NCI-H1417 (cell line): ENCODE results near the gene SLC26A11.
"Not testable (repeated sequence)": the region's sequence is repeated elsewhere in the genome, so short reads cannot be mapped to it uniquely, and the experiment has no call there.

Experiments
- DNase-seq, 3 experiments: peaks; one replicate each; lab custom pipeline; 2025; lab: John Stamatoyannopoulos, UW

The SLC26A11 gene

DNA sequence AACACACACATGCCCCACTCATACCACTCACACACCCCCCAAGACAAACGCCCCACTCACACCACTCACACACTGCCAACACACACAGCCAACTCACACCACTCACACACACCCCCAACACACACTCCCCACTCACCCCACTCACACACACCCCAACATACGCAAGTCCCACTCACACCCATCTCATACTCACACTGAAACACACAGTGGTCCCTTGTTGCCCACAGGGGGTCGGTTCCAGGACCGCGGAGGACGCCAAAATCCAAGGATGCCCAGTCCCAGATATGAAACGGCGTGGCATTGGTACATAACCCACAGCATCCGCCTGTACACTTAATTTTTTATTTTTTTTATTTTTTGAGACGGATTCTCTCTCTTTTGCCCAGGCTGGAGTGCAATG lies 61.3 kb downstream of the SLC26A11 start:
- no peak for DNase-seq

DNA sequence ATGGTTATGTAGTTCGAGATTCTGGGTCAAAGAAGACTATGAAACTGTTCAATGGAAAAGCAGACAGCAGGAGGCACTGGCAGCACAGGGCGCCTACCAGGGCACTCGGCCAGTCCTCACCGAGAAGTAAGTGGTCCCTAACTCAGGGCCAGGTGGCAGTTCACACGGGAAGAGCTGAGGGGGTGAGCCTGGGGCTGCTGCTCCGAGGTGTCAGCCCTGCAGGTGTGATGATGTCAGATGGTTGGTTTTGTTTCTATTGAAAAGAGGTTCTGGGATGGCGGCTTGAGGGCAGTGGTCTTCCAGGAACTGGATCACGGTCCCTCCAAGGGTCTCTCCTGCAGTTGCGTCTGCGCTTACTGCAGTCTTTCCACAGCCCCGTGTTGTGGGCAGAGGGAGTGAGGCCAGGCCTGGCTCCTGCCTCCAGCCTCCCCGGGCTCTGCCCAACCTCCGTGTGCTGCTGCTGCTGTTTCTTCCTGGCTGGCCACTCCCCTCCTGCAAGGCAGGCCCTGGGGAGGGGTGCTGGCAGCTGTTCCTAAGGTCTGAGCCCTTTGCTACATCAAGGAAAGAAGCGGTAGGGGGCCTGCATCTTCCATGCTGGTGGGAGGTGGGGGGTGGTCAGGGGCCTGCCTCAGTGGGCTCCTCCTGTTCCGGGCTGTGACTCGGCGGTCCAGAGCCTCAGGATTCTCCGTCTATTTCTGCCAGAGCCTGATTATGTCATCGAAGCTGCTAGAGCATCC lies 63.1 kb downstream of the SLC26A11 start:
- DNase-seq: peak in 2 of 3 experiments; percentile 40 to 68

DNA sequence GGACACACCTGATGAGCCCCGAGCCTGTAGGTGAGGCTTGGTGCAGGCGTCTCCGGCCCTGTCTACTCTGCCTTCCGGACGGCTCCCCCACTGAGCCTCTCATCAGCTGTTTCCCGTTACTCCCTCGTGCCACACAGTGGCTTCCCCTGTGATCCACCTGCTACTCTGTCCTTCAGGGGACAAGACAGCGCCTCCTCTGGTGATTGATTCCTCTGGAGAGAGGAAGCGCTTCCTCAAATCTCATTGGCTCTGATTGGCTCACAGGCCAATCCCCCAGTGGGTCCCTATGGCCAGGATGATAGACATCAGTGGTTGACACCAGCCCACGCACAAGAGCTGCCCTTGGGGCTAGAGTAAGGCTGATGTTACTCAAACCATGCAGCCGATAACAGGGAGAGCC lies 64.4 kb downstream of the SLC26A11 start:
- peak in 2 of 3 experiments; percentile 32 to 63 for DNase-seq

DNA sequence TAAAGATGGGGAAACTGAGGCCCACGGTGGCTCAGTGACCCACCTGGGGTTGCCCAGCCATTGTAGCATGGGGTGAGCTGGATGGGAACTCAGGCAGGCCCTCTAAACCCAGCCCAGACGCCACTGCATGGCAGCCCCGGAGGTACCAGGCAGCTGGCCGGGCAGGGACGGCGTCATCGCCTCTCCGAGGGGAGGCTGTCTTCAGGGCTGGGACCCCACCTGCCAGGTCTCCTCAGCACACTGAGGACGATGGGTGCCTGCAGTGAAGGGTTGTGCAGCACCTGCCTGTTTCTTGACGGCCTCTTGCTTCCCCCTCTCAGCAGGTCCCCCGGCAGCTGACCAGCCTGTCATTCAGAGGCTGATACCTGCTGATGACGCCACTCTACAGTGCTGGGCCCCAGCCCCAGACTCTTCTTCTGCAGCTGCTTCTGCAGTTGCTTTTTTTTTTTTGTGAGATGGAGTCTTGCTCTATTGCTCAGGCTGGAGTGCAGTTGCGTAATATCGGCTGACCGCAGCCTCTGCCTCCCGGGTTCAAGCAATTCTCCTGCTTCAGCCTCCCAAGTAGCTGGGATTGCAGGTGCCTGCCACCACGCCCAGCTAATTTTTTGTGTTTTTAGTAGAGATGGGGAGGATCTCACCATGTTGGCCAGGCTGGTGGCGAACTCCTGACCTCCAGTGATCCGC lies 65.2 kb downstream of the SLC26A11 start:
- peak in 2 of 3 experiments; percentile 83 to 94 for DNase-seq

GRCh38 chr17:80286638-80286960 lies 66.4 kb downstream of the SLC26A11 start:
- no peak for DNase-seq

GRCh38 chr17:80287038-80287437 lies 66.8 kb downstream of the SLC26A11 start:
- DNase-seq: no peak

DNA sequence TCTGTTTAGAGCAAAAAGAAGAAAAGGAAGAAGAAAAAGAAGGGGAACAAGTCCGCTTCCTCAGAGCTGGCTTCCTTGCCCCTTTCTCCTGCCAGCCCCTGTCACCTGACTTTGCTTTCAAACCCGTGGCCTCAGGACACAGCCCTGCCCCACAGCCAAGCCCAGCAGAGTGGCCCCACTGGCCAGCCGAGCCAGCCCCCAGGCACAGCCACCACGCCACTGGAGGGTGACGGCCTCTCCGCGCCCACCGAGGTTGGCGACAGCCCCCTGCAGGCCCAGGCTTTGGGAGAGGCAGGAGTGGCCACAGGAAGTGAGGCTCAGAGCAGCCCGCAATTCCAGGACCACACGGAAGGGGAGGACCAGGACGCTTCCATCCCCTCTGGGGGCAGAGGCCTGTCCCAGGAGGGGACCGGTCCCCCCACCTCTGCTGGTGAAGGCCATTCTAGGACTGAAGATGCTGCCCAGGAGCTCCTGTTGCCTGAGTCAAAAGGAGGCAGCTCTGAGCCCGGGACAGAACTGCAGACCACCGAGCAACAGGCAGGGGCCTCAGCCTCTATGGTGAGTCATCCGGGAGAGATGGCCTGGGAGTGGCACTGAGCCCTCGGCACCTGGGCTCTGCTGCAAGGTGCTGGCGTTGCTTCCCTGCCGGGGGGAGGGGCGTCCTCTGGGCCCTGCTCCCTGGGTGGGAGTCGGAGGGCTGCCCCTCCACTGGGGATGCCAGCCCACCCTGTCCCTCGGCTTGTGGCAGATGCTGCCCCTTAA lies 67.8 kb downstream of the SLC26A11 start:
- DNase-seq: peak in 2 of 3 experiments; percentile 70 to 76

DNA sequence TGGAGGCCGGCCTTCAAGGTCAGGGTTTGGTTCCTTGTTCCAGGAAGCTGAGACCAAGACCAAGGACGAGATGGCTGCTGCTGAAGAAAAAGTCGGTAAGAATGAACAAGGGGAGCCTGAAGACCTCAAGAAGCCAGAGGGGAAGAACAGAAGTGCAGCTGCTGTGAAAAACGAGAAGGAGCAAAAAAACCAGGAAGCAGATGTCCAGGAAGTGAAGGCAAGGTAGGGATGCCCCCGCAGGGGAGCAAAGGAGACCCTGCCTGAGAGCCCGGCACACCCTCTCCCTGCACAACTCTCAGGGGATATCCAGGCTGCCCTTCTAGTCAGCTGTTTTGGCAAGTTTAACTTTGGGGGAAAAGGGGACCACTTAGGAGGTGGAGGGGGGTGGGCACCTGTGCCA lies 69.4 kb downstream of the SLC26A11 start:
- DNase-seq: no peak

DNA sequence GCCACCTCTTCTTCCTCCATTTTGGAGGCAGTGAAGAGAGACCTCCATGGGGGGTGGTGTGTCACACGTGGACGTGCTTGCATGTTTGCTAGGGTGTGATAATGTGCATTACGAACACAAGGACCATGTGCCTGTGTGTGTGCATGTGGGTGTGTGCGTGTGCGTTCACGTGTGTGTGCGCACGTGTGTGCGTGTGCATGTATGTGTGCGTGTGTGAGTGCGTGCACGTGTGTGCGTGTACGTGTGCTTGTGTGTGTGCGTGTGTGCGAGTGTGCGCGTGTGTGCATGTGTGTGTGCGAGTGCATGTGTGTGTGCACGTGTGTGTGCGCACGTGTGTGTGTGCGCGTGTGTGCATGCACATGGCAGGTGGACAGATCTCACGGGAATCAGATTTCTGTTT lies 69.9 kb downstream of the SLC26A11 start:
- DNase-seq: no peak

DNA sequence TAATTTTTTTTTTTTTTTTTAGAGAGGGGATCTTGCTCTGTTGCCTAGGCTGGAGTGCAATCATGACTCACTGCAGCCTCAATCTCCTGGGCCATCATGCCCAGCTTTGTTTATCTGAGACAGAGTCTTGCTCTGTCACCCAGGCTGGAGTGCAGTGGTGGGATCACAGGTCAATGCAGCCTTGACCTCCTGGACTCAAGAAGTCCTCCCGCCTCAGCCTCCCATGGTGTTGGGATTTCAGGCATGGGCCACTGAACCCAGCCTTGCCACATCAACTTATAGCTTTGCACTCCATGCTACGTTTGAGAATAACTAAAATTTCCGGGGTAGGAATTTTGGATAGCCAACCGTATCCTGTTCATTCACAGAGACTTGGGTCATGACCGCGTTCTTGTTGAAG lies 71.0 kb downstream of the SLC26A11 start:
- no peak for DNase-seq

DNA sequence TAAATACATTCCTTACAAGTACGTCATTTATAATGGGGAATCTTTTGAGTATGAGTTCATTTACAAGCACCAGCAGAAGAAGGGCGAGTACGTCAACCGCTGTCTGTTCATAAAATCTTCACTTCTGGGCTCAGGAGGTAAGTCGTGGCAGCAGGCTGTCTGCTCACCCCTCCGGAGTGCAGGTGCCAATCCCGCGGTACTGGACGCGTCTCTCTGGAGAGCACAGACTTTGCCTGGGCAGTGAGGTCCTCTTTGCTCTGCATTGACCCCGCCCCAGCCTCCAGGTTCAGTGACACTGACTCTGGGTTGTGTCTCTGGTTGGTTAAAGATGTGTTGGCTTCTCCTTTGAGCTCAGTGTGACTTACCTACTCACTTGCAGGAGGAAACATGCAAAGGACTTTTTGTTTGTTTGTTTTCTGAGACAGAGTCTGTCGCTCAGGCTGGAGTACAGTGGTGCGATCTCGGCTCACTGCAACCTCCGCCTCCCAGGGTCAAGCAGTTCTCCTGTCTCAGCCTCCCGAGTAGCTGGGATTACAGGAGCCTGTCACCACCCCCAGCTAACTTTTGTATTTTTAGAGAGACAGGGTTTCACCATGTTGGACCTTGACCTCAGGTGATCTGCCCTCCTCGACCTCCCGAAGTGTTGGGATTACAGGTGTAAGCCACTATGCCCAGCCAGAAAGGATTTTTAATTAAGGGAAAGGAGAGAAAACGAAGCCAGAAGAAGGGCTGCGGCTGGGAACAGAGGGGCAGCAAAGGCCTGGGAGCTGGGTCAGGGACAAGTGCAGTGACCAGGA lies 71.7 kb downstream of the SLC26A11 start:
- DNase-seq: no peak

DNA sequence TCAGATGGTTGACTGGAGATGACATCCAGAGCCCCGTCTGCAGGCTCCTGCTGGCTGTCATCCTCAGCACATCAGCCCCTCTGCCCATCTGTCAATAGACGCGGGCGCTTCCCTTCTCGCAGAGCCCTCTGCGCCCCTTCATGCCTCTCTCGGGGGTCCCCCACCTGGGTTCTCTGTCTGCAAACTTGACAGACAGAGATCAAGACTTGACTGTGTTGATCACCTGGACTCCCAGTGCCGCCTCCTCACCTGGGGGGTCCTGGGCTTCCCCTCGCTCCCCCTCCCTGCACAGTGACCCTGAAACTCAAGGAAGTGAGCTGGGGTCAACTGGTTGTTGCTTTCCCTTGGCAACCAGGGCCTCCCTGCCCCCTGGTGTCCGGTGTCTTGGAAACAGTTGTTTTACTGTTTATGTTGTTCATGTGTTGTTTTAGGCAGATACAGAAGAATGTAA lies 72.3 kb downstream of the SLC26A11 start:
- no peak for DNase-seq

DNA sequence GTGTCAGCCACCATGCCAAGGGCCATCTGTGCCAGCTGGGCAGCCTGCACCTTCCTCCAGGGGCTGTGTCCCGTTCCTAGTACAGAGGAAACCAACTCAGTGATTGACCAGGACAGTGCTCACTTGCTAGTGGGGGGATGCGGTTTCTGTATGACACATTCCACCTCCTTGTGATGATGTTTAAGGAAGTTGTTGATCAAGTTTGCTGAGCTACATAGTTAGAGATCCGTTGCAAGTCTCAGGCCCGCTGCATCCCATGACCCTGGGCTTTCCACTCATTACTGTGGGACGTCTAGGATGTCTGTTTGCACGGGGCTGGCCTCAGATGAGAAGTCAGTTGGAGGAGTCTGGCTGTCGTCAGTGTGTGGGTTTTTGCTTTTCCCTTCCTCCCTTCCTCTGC lies 74.0 kb downstream of the SLC26A11 start:
- no peak for DNase-seq

GRCh38 chr17:80294653-80295052 lies 74.4 kb downstream of the SLC26A11 start:
- DNase-seq: no peak

DNA sequence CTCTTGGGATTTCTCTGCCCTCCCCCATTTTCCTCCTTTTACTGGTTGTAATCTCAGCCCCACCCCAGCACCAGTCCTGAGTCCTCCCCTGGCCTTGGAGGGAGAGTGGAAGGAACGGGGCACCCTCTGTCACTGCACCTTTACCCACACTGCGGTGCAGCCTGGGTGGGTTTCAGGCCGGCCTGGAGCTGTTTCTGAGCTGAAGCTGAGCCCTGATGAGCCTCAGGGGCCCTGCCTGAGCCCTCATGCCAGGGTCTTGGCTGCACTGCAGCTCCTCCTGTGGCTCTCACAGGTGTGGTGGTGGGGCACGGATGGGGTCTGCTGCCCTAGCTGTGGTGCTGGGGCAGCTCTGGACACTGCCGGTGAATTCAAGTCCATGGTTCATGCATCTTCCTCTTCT lies 74.9 kb downstream of the SLC26A11 start:
- no peak for DNase-seq

DNA sequence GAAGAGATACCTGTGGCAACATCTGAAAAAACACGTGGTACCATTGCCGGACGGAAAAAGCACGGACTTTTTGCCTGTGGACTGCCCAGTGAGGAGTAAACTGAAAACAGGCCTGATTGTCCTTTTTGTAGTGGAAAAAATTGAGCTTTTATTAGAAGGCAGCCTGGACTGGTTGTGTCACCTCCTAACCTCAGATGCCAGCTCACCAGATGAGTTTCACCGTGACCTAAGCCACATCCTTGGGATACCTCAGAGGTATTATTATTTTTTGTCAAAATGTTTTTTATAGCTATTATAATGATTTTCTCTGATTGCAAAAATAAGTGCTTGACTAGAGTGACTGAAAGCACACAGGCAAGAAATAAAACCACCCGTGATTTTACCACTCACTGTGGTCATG lies 75.3 kb downstream of the SLC26A11 start:
- no peak for DNase-seq

DNA sequence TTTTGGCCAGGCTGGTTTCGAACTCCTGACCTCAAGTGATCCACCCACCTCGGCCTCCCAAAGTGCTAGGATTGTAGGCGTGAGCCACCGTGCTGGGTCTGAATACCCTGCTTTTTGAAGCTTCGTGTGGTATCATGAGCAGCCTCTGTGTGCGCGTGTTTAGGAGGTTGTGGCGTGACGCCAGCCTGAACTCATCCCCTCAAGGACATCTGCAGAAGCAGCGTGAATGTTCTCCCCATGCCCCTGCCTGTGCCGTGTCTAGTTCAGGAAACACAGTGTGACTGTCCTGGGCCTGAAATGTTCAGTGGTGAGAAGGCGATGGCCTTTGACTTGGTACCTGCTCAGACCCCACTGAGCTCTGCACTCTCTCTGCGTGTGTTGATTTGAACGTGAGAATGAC lies 76.0 kb downstream of the SLC26A11 start:
- no peak for DNase-seq

DNA sequence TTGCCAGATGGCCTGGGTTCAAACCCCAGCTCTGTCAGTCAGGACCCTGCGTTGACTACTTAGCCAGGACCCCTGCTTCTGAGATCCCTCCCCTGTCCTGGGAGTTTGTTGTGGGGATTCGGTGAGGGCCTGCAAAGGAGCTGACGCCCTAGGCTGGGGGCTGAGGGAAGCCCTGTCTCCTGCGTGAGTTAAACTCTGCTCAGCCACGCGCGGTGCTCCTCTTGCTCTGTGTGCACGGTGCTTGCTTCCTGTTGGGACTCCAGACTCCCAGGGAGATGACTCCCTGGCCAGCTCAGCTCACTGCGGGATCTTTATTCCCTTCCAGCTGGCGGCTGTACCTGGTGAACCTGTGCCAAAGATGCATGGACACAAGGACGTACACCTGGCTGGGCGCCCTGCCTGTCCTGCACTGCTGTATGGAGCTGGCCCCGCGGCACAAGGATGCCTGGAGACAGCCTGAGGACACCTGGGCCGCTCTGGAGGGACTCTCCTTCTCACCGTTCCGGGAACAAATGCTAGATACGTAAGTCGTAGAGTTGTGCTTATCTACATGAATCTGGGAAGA lies 77.9 kb downstream of the SLC26A11 start:
- DNase-seq: no peak

- not testable (repeated sequence) for DNase-seq
These were observed 79.3 kb downstream of the SLC26A11 start for GRCh38 chr17:80299350-80300100.

- DNase-seq: not testable (repeated sequence)
These were observed 80.5 kb downstream of the SLC26A11 start for GRCh38 chr17:80300756-80301155.
